22Rv1 (cell line): Measurements from ENCODE around the gene ZNF618.

ENCODE experiments used
- H3K27ac ChIP-seq: fragments of 450-650 bp; 2 replicates; pipeline ENCODE4 v1.5.1; 2017
- CTCF ChIP-seq: fragments of 450-650 bp; IDR thresholded peaks from 2 replicates; pipeline ENCODE4 v1.5.1; 2017; ENCODE audit warnings: mild to moderate bottlenecking
- ZFX ChIP-seq: fragments of 450-650 bp; IDR thresholded peaks from 2 replicates; pipeline ENCODE4 v1.6.1; 2017; ENCODE audit warnings: antibody characterized with exemption, borderline replicate concordance

The ZNF618 gene

DNA sequence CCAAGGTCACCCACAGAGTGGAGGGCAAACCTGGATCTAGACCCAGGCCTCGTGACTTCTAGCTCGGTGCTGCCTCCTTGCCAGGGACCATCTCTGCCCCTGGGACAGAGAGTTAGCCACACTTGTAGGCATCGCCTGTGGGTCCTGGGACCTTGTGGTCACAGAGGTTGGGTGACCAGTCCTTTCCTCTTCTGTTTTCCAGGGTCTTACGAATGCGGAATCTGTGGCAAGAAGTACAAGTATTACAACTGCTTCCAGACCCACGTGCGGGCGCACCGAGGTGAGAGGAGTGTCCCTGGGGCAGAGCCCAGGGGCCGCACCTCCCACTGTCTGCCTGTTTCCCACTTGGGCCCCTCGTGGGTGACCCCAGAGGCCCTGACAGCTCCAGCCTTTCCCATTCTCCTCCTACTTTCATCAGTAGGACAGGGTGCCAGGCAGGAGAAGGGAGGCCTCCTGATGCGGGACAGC is 125.7 kb downstream of the ZNF618 start:
- TF ChIP-seq ZFX: no peak
- TF ChIP-seq CTCF: no peak
- H3K27ac ChIP-seq: no peak overlapping the region

GRCh38 chr9:114002271-114002985 is 126.3 kb downstream of the ZNF618 start:
- TF ChIP-seq CTCF (no peak), ZFX (no peak)
- no peak overlapping the region for H3K27ac ChIP-seq

DNA sequence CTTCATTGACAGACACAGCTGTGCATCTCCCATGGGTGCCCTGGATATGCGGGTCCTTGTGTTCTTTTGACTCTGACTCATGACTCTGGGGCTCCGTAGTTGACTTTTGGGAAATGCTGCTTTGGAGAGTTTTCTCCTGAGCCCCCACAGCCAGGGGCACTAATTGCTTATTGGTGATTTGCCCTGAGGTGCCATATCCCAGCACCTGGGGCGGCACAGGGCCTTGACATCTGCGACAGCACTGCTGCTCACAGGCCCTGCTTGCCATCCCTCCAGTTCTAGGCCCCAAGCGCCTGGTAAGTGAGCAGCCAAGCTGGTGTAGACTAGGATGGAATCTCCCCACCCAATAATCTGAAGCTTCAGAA is 126.9 kb downstream of the ZNF618 start:
- no peak overlapping the region for H3K27ac ChIP-seq
- TF ChIP-seq ZFX: no peak
- no peak for TF ChIP-seq CTCF

- no peak overlapping the region for H3K27ac ChIP-seq
- TF ChIP-seq ZFX: no peak
- no peak for TF ChIP-seq CTCF
Observed at GRCh38 chr9:114003351-114003750, 127.2 kb downstream of the ZNF618 start.

DNA sequence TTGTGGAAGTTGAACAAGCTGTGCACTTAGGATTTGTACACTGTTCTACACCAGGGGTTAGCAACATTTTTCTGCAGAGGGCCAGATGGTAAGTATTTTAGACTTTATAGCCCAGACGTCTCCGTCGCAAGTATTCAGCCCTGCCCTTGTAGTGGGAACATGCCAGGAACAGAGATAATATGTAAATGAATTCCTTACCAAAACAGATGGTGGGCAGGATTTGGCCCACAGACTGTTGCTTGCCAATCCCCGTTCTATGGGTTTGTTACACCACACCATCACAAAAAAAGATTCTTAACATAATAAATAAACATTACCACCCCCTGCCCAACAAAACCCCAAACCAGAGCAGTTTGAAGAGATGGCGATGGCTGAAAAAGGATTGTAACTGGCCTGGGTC is 127.6 kb downstream of the ZNF618 start:
- TF ChIP-seq ZFX: no peak
- no peak for TF ChIP-seq CTCF
- no peak overlapping the region for H3K27ac ChIP-seq

GRCh38 chr9:114004221-114004716 is 128.2 kb downstream of the ZNF618 start:
- TF ChIP-seq ZFX (no peak), CTCF (no peak)
- no peak overlapping the region for H3K27ac ChIP-seq

DNA sequence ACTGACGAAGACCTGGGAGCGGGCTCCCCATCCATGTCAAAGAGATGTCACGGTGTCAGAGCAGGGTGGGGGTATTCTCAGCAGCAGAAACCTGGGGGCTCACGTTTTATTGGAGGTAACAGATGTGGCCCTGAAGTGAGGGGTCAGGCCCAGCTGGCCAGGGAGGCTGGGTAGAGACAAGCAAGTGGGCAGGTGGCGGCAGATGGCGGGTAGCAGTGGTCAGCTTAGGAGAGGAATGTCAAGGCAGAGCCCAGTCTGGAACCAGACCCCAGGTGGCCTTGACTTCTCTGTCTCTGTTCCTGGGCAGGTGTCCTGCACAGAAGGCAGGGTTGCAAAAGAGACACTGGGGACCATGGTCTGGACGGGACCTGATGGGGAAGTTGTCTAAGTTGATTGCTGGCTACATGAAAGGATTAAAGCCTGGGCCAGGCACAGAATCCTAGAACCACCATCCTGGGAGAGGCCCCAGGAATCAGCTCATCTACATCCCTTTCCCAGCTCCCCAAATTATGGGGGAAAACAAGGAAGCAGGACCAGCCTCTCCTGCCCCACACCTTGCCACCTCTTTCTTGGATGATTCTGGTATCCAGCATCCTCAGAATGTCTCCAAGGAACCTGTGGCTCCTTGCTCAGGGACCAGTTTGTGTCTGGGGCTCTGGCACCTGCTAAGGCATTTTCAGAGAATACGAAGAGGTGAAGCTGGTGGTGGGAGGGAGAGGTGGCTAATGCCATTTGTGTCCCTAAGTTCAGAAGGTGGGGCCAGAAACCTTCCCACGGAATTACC is 129.5 kb downstream of the ZNF618 start:
- TF ChIP-seq ZFX: no peak
- TF ChIP-seq CTCF: no peak
- H3K27ac ChIP-seq: no peak overlapping the region
